ENCODE measurements around the gene UCP3.

- peak; percentile 63 for TF ChIP-seq MAX (IDR thresholded peaks at IDR 0.05)
- peak; percentile 98 to 99 for TF ChIP-seq RXRA (IDR thresholded peaks at IDR 0.05)
- TF ChIP-seq SP1 (IDR thresholded peaks at IDR 0.05) = peak; percentile 99
- TF ChIP-seq CTCF (IDR thresholded peaks at IDR 0.05; ENCODE audit: low read depth, low read length, missing input control) = no peak
- TF ChIP-seq YY1 (IDR thresholded peaks at IDR 0.05) = peak; percentile 10
- TF ChIP-seq HNF4G (IDR thresholded peaks at IDR 0.05) = peak; percentile 55
- peak in 1 of 2 donors; percentile 5 for TF ChIP-seq GABPA (IDR thresholded peaks at IDR 0.05 in 1 of 2, conservative IDR thresholded peaks at IDR 0.05 in 1 of 2)
- TF ChIP-seq REST (IDR thresholded peaks at IDR 0.05) = no peak
- TF ChIP-seq NR2F2 (IDR thresholded peaks at IDR 0.05) = peak; percentile 96
- peak; percentile 89 for TF ChIP-seq FOXA1 (IDR thresholded peaks at IDR 0.05)
- TF ChIP-seq RAD21 (IDR thresholded peaks at IDR 0.05) = peak; percentile 49 to 54
Measured at GRCh38 chr11:74018331-74019005, 9.6 kb upstream of the UCP3 start.
